A673 (cell line): ENCODE results near the gene LAMB2. TPM values are rescaled to one million over a fixed set of nuclear protein-coding genes. Genes with fewer than 3 reads are reported as not detected.

Experiments used
- BruUV-seq: library from RNA; stranded (reverse); fragments of 400-500 nt; replicated peaks from 2 replicates; lab custom pipeline; 2021; lab: Mats Ljungman, UMichigan
- CTCF ChIA-PET: fragments of 300-600 bp; sonication (Branson Sonifier 250); formaldehyde crosslinking; loops from one replicate; lab custom pipeline; 2022; ENCODE audit warnings: antibody characterized with exemption; lab: Charles Lee
- POLR2A ChIA-PET: fragments of 300-600 bp; sonication (Branson Sonifier 250); formaldehyde crosslinking; loops from one replicate; lab custom pipeline; 2022; ENCODE audit warnings: antibody characterized with exemption; ENCODE audit not compliant: low non-redundant PET; lab: Charles Lee
- DNase-seq: peaks from one replicate; pipeline ENCODE4 v3.0.0-alpha.2; 2015; ENCODE audit warnings: low spot score
- H3K27ac ChIP-seq: fragments of 200-600 bp; sonication (generic); 2 replicates; pipeline ENCODE4 v1.5.1; 2016; ENCODE audit warnings: mixed run types, low read depth, mild to moderate bottlenecking, mixed read lengths, antibody characterized with exemption, low read length; ENCODE audit not compliant: poor library complexity, severe bottlenecking
- H3K27me3 ChIP-seq: fragments of 200-600 bp; sonication (generic); replicated peaks from 2 replicates; pipeline ENCODE4 v1.6.1; 2017; ENCODE audit warnings: mixed run types, low read depth, mild to moderate bottlenecking, mixed read lengths, antibody characterized with exemption, low read length; ENCODE audit not compliant: insufficient read depth, poor library complexity
- H3K36me3 ChIP-seq: fragments of 200-600 bp; sonication (generic); 2 replicates; pipeline ENCODE4 v1.6.1; 2016; ENCODE audit warnings: mixed run types, mild to moderate bottlenecking, mixed read lengths, antibody characterized with exemption, low read length; ENCODE audit not compliant: insufficient read depth, poor library complexity, severe bottlenecking
- H3K4me1 ChIP-seq: fragments of 200-600 bp; sonication (generic); 2 replicates; pipeline ENCODE4 v1.6.1; 2017; ENCODE audit warnings: mixed run types, mild to moderate bottlenecking, mixed read lengths, antibody characterized with exemption, low read length; ENCODE audit not compliant: insufficient read depth, poor library complexity, severe bottlenecking
- H3K4me3 ChIP-seq: fragments of 200-600 bp; sonication (generic); 2 replicates; pipeline ENCODE4 v1.5.1; 2016; ENCODE audit warnings: low read depth, mixed run types, mild to moderate bottlenecking, mixed read lengths, low read length; ENCODE audit not compliant: poor library complexity, severe bottlenecking
- H3K9me3 ChIP-seq: fragments of 200-600 bp; sonication (generic); 2 replicates; pipeline ENCODE4 v1.6.1; 2016; ENCODE audit warnings: mixed run types, low read depth, mild to moderate bottlenecking, mixed read lengths, antibody characterized with exemption, low read length; ENCODE audit not compliant: poor library complexity, severe bottlenecking
- EZH2 ChIP-seq: fragments of 200-600 bp; sonication (generic); IDR thresholded peaks from 2 replicates; pipeline ENCODE4 v1.6.1; 2017; ENCODE audit warnings: borderline replicate concordance, low read depth, mild to moderate bottlenecking, mixed read lengths, antibody characterized with exemption, low read length; ENCODE audit not compliant: poor library complexity, severe bottlenecking
- intact Hi-C: fragments of 100-400 bp; cut with micrococcal nuclease; formaldehyde crosslinking; loops from one replicate; pipeline ENCODE4 v1.10.0; 2022; ENCODE audit not compliant: unreplicated experiment
- microRNA-seq: library from miRNA; unstranded; fragments of <30 nt; microRNA quantifications from one replicate; pipeline ENCODE4 v1.2.0, GENCODE V29; 2021
- total RNA-seq: library from RNA; stranded (reverse); gene quantifications from 2 replicates; pipeline ENCODE4 v1.2.3, GENCODE V29; 2021
- TF ChIP-seq, protein P1 (sequence below): fragments of 300-800, 200-600 bp; sonication (generic); conservative IDR thresholded peaks from 2 replicates; pipeline ENCODE4 v1.5.1; 2017; ENCODE audit warnings: low read depth, mild to moderate bottlenecking, antibody characterized with exemption, low read length, moderate library complexity, mixed read lengths

Gene LAMB2
- total RNA-seq, 1 experiment from 2014 or later, result 45.9 TPM

DNA sequence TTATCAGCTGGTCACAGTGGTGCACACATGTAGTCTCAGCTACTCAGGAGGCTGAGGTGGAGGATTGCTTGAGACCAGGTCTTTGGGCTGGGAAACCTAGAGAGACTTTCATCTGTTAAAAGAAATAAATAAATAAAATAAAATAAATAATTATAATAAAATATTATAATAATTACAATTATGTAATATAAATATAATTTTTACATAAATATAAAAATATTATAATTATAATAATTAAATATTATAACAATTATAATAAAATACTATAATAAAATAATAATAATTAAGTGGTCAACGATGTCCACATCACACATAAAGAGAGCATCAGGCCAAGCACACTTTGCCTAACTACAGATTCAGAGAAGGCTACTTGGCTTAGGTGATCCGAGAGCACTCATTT, 53.6 kb downstream of the LAMB2 start:
- intact Hi-C loops, result no loop called here
- no peaks in the 10 kb centered on the region for H3K4me1 ChIP-seq
- ChIA-PET POLR2A (interaction anchor here (0.7 kb wide), 1 partner anchor 127 kb away, joined by 4 read pairs; no protein-coding TSS in a partner anchor), CTCF (no interaction called here)
- no peaks in the 10 kb centered on the region for H3K9me3 ChIP-seq
- H3K27me3 ChIP-seq, result no peaks in the 10 kb centered on the region
- no peak overlapping the region for H3K27ac ChIP-seq
- no TSS peak for BruUV-seq
- H3K4me3 ChIP-seq, result no peak overlapping the region
- DNase-seq, result no peak
- H3K36me3 ChIP-seq, result peaks cover 6% of the 10 kb centered on the region
- TF ChIP-seq EZH2, result no peak
- TF ChIP-seq, protein P1, sequence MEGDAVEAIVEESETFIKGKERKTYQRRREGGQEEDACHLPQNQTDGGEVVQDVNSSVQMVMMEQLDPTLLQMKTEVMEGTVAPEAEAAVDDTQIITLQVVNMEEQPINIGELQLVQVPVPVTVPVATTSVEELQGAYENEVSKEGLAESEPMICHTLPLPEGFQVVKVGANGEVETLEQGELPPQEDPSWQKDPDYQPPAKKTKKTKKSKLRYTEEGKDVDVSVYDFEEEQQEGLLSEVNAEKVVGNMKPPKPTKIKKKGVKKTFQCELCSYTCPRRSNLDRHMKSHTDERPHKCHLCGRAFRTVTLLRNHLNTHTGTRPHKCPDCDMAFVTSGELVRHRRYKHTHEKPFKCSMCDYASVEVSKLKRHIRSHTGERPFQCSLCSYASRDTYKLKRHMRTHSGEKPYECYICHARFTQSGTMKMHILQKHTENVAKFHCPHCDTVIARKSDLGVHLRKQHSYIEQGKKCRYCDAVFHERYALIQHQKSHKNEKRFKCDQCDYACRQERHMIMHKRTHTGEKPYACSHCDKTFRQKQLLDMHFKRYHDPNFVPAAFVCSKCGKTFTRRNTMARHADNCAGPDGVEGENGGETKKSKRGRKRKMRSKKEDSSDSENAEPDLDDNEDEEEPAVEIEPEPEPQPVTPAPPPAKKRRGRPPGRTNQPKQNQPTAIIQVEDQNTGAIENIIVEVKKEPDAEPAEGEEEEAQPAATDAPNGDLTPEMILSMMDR, result no peak

DNA sequence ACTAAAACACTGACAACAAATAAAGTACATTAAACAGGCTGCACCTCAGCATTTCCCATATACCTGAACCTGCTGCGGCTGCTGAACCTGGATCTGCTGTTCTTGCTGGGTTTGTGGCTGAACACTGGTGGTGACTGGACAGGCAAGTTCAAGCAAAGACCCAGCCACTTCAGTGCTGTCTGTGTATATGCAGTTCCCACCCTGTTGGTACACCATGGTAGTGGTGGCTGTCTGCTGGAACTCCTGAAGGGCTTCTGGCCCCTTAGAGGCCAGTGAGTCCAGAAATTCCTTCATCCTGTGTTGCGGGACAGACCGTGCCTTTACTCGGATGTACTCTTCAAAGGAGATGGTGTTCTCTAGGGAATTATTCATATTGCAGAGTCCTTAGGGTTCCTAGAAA, 56.2 kb downstream of the LAMB2 start:
- H3K9me3 ChIP-seq, result no peaks in the 10 kb centered on the region
- no peaks in the 10 kb centered on the region for H3K27me3 ChIP-seq
- TF ChIP-seq, protein P1, result no peak
- no peak for TF ChIP-seq EZH2
- intact Hi-C loops, result no loop called here
- ChIA-PET CTCF (no interaction called here), POLR2A (interaction anchor here (0.6 kb wide), 1 partner anchor 11 kb away, joined by 4 read pairs; no protein-coding TSS in a partner anchor)
- H3K36me3 ChIP-seq, result peaks cover 20% of the 10 kb centered on the region
- H3K27ac ChIP-seq, result no peak overlapping the region
- H3K4me1 ChIP-seq, result no peaks in the 10 kb centered on the region
- H3K4me3 ChIP-seq, result no peak overlapping the region
- no peak for DNase-seq
- no TSS peak for BruUV-seq

DNA sequence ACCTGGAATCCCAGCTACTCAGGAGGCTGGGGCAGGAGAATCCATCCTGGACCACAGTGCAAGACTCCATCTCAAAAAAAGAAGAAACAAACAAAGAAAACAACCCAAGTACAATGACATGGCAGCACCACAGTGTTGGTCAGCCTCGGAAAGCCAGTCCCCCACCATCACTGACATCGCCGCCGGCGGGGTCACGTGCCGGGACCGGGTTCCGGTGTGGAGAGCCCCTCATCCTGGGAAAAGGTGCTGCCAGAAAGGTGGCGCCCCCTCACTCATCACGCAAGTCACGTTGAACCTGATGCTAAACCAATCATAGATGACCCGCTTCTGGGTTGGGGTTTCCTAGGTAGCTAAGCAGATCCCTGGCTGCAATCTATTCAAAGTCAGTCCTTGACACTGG, 56.7 kb downstream of the LAMB2 start:
- DNase-seq, result no peak
- TF ChIP-seq, protein P1, result no peak
- TF ChIP-seq EZH2, result no peak
- no peaks in the 10 kb centered on the region for H3K9me3 ChIP-seq
- POLR2A ChIA-PET, result interaction anchor here (0.6 kb wide), 1 partner anchor 11 kb away, joined by 4 read pairs; no protein-coding TSS in a partner anchor
- intact Hi-C loops, result no loop called here
- CTCF ChIA-PET, result no interaction called here
- no TSS peak for BruUV-seq
- no peaks in the 10 kb centered on the region for H3K4me1 ChIP-seq
- H3K27ac ChIP-seq, result no peak overlapping the region
- no peaks in the 10 kb centered on the region for H3K27me3 ChIP-seq
- H3K36me3 ChIP-seq, result peaks cover 20% of the 10 kb centered on the region
- no peak overlapping the region for H3K4me3 ChIP-seq

Small RNAs within 50 kb of the gene (microRNA-seq; reads per million reads assigned to microRNA genes)
- gene MIR6890, result not detected

Other genes with a start within 250 kb of the LAMB2 start
- gene SLC25A20, start 234.2 kb downstream of the LAMB2 start, total RNA-seq, result 4.1 and 4.9 TPM in 2 replicates
- 70.8 and 76.8 TPM in 2 replicates for gene ARIH2, start 214.2 kb downstream of the LAMB2 start, total RNA-seq
- 13.3 and 14.9 TPM in 2 replicates for gene P4HTM, start 142.8 kb downstream of the LAMB2 start, total RNA-seq
- 88.5 and 93.7 TPM in 2 replicates for gene WDR6, start 125.7 kb downstream of the LAMB2 start, total RNA-seq
- 13.2 and 15.8 TPM in 2 replicates for gene DALRD3, start 114.5 kb downstream of the LAMB2 start, total RNA-seq
- gene NDUFAF3, start 110.9 kb downstream of the LAMB2 start, total RNA-seq, result 36.6 and 39.1 TPM in 2 replicates
- gene IMPDH2, start 103.7 kb downstream of the LAMB2 start, total RNA-seq, result 190 and 196 TPM in 2 replicates
- gene QRICH1, start 39.0 kb downstream of the LAMB2 start, total RNA-seq, result 57.3 and 64.5 TPM in 2 replicates
- gene QARS1, start 28.3 kb downstream of the LAMB2 start, total RNA-seq, result 186 and 188 TPM in 2 replicates
- 37.5 and 44.9 TPM in 2 replicates for gene USP19, start 12.2 kb downstream of the LAMB2 start, total RNA-seq
- 10.4 and 10.6 TPM in 2 replicates for gene CCDC71, start 33.3 kb upstream of the LAMB2 start, total RNA-seq
- gene KLHDC8B, start 38.5 kb upstream of the LAMB2 start, total RNA-seq, result 5.1 and 6.9 TPM in 2 replicates
- 1.8 and 2.0 TPM in 2 replicates for gene C3orf62, start 144.2 kb upstream of the LAMB2 start, total RNA-seq
- gene USP4, start 207.0 kb upstream of the LAMB2 start, total RNA-seq, result 32.3 and 32.8 TPM in 2 replicates
- 122 and 128 TPM in 2 replicates for gene GPX1, start 225.3 kb upstream of the LAMB2 start, total RNA-seq